Esophagus muscularis mucosa (tissue), 4 donors: ENCODE data around the gene MTA3. TPM values are rescaled to one million over a fixed set of nuclear protein-coding genes. Genes with fewer than 3 reads are reported as not detected.

Source experiments
- DNase-seq: peaks from one replicate; pipeline ENCODE4 v3.0.0-alpha.2; 2017; ENCODE audit errors: extremely low spot score
- H3K27ac ChIP-seq, 4 donors: fragments of 200-600 bp; sonication (generic); replicated peaks in 1 of 4; 1 replicate in 3 of 4; 2 replicates in 1 of 4; pipeline ENCODE4 v1.5.1; 2016 to 2019; ENCODE audit warnings: mild to moderate bottlenecking in 1 of 4
- H3K27me3 ChIP-seq, 4 donors: fragments of 200-600 bp; sonication (generic); one replicate each; pipeline versions ENCODE4 v1.5.1 to v1.6.0; 2016 to 2019
- H3K36me3 ChIP-seq, 4 donors: fragments of 200-600 bp; sonication (generic); one replicate each; pipeline ENCODE4 v1.5.1; 2016 to 2019
- H3K4me1 ChIP-seq, 4 donors: fragments of 200-600 bp; sonication (generic); one replicate each; pipeline ENCODE4 v1.5.1; 2016 to 2019
- H3K4me3 ChIP-seq, 4 donors: fragments of 200-600 bp; sonication (generic); 1 replicate in 2 of 4; 2 replicates in 2 of 4; pipeline ENCODE4 v1.5.1; 2016 to 2019; ENCODE audit warnings: mild to moderate bottlenecking in 4 of 4, moderate library complexity in 1 of 4
- H3K9me3 ChIP-seq, 4 donors: fragments of 200-600 bp; sonication (generic); 1 replicate in 3 of 4; 2 replicates in 1 of 4; pipeline ENCODE4 v1.5.1; 2016 to 2019
- CTCF ChIP-seq, 3 experiments: fragments of 200-600 bp in 2 of 3; fragments of 450-650 bp in 1 of 3; sonication (generic) in 2 of 3; IDR thresholded peaks; one replicate each; pipeline ENCODE4 v1.5.1; 2017 to 2019; ENCODE audit warnings: antibody characterized with exemption in 3 of 3, mild to moderate bottlenecking in 2 of 3, moderate library complexity in 1 of 3
- EP300 ChIP-seq: sonication (generic); formaldehyde crosslinking; IDR thresholded peaks from one replicate; pipeline ENCODE4 v1.6.1; 2017; ENCODE audit warnings: antibody characterized with exemption
- POLR2A ChIP-seq: fragments of 450-650 bp; IDR thresholded peaks from one replicate; pipeline ENCODE4 v1.6.1; 2017; ENCODE audit warnings: antibody characterized with exemption, moderate library complexity, mild to moderate bottlenecking, low read depth
- POLR2AphosphoS5 ChIP-seq, 2 donors: sonication (generic); formaldehyde crosslinking; IDR thresholded peaks; one replicate each; pipeline ENCODE4 v1.6.1; 2017; ENCODE audit warnings: antibody characterized with exemption in 2 of 2
- WGBS: methylation state at CpG from one replicate; pipeline ENCODE4 v1.1.5; 2018; 5-methylcytosine and 5-hydroxymethylcytosine counted together
- intact Hi-C: fragments of 100-400 bp; cut with DNase I; formaldehyde crosslinking; loops from one replicate; pipeline ENCODE4 v1.15.1; 2023
- total RNA-seq, 4 donors: library from RNA; depleted of rRNA; stranded (reverse); fragments of >200 nt; gene quantifications; one replicate each; pipeline versions ENCODE4 v1.1.0 to v1.2.1, GENCODE V29; 2016

MTA3 gene
- 10 to 100 TPM; 20.5 to 27.7 (median 24.3) TPM for total RNA-seq

- no peak for DNase-seq
- H3K27ac ChIP-seq = peak within 1 kb of the TSS; percentile 89 to 93 (median 92)
- intact Hi-C loops = no loop called here
- WGBS = no CpG with 5 or more reads among the region's 67 CpGs
- H3K27me3 ChIP-seq = no peaks in the 10 kb centered on the region
- peak within 1 kb of the TSS; percentile 92 to 99 (median 98) for H3K4me3 ChIP-seq
- H3K4me1 ChIP-seq = peaks cover 5 to 38% (median 34%) of the 10 kb centered on the region in 4 donors
- TF ChIP-seq POLR2A (no peak), CTCF (IDR thresholded peaks at IDR 0.05) (no peak), POLR2AphosphoS5 (IDR thresholded peaks at IDR 0.05) (no peak), EP300 (no peak)
- no peaks in the 10 kb centered on the region for H3K9me3 ChIP-seq
- H3K36me3 ChIP-seq = peaks cover 0 to 18% (median 9%) of the 10 kb centered on the region in 4 donors
Observed at GRCh38 chr2:42568401-42569115, at the start of gene MTA3. TSS of gene MTA3 (plus strand) at chr2:42568632. CDS start at chr2:42568746, 114 bp downstream.

- intact Hi-C loops = no loop called here
- 94% methylated on average over 8 of the region's 8 CpGs for WGBS
- Histone ChIP-seq H3K27me3 (no peaks in the 10 kb centered on the region), H3K9me3 (no peaks in the 10 kb centered on the region), H3K4me3 (no peak overlapping the region), H3K4me1 (no peaks in the 10 kb centered on the region), H3K36me3 (no peaks in the 10 kb centered on the region), H3K27ac (no peak overlapping the region)
- DNase-seq = no peak
- TF ChIP-seq CTCF (IDR thresholded peaks at IDR 0.05) (no peak), EP300 (no peak), POLR2A (no peak), POLR2AphosphoS5 (IDR thresholded peaks at IDR 0.05) (no peak)
Observed at GRCh38 chr2:42519624-42520023, 48.8 kb upstream of the MTA3 start.

GRCh38 chr2:42522035-42522434 is 46.4 kb upstream of the MTA3 start:
- Histone ChIP-seq H3K4me1 (no peaks in the 10 kb centered on the region), H3K36me3 (no peaks in the 10 kb centered on the region), H3K27ac (no peak overlapping the region), H3K9me3 (no peaks in the 10 kb centered on the region), H3K27me3 (no peaks in the 10 kb centered on the region), H3K4me3 (no peak overlapping the region)
- WGBS = 65% methylated on average over 2 of the region's 2 CpGs
- intact Hi-C loops = no loop called here
- TF ChIP-seq POLR2AphosphoS5 (IDR thresholded peaks at IDR 0.05) = no peak
- DNase-seq = no peak

- no peak overlapping the region for H3K27ac ChIP-seq
- no peaks in the 10 kb centered on the region for H3K36me3 ChIP-seq
- no peaks in the 10 kb centered on the region for H3K27me3 ChIP-seq
- H3K9me3 ChIP-seq = no peaks in the 10 kb centered on the region
- H3K4me3 ChIP-seq = no peak overlapping the region
- H3K4me1 ChIP-seq = no peaks in the 10 kb centered on the region
- intact Hi-C loops = no loop called here
- 74% methylated on average over 13 of the region's 13 CpGs for WGBS
- DNase-seq = no peak
- TF ChIP-seq POLR2A (no peak), POLR2AphosphoS5 (IDR thresholded peaks at IDR 0.05) (no peak), CTCF (IDR thresholded peaks at IDR 0.05) (no peak), EP300 (no peak)
Observed at GRCh38 chr2:42523341-42523740, 45.1 kb upstream of the MTA3 start.

- no peak for DNase-seq
- Histone ChIP-seq H3K4me3 (no peak overlapping the region), H3K36me3 (no peaks in the 10 kb centered on the region), H3K27me3 (no peaks in the 10 kb centered on the region), H3K4me1 (no peaks in the 10 kb centered on the region), H3K9me3 (no peaks in the 10 kb centered on the region), H3K27ac (no peak overlapping the region)
- 96% methylated on average over 4 of the region's 4 CpGs for WGBS
- no peak for TF ChIP-seq CTCF (IDR thresholded peaks at IDR 0.05)
- no peak for TF ChIP-seq POLR2A
- TF ChIP-seq POLR2AphosphoS5 (IDR thresholded peaks at IDR 0.05) = no peak
- TF ChIP-seq EP300 = no peak
- intact Hi-C loops = no loop called here
Observed at GRCh38 chr2:42532397-42532796, 36.0 kb upstream of the MTA3 start.
